ENCODE data around the gene CLEC4A. TPM values are rescaled to one million over a fixed set of nuclear protein-coding genes. Genes with fewer than 3 reads are reported as not detected.
A peak's percentile ranks its signal among the peaks of the same experiment; 100 is the strongest.

Gene CLEC4A
- total RNA-seq, 1 experiment from 2014 or later = 0.37 TPM

DNA sequence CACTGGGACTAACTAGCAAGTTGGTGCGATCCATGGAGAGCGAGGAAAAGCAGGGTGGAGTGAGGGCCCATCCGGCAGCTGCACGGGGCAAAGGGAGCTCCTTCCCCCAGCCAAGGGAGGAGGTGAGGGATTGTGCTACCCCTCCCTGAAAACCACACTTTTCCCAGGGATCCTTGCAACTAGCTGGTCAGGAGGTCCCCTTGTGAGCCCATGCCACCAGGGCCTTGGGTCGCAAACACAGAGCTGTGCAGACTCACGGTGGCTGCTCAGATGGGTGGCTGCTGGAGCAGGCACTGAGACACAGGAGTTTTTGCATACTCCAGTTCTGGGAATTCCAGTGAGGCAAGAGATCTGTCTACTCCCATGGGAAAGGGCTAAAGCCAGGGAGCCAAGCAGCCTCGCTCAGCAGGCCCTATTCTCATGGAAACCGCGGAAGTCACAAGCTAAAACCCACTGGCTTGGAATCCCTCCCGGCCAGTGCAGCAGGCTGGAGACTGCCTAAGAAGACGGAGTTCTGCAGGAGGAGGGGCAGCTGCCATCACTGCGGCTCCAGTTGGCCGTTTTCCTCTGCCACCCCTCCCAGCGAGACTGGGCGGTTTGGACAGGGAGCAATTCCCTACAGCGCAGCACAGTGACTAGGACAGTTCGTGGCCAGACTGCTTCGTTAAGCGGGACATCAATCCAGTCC is 22.5 kb downstream of the CLEC4A start:
- WGBS (ENCODE audit: extremely low coverage, insufficient read length, low lambda C conversion rate) = no CpG with 5 or more reads among the region's 19 CpGs
- Histone ChIP-seq H3K23ac (ENCODE audit: insufficient read length, low read depth, low read length) (no peak overlapping the region), H3K23me2 (ENCODE audit: insufficient read length, low read depth, low read length, poor library complexity, severe bottlenecking) (peaks cover 4% of the 10 kb centered on the region), H4K8ac (replicated peaks; ENCODE audit: insufficient read length, low read depth, low read length) (peak overlapping the region; percentile 32), H3K9me3 (ENCODE audit: control insufficient read depth, low read depth, low read length) (peaks cover 5% of the 10 kb centered on the region), H3K4me2 (ENCODE audit: insufficient read depth, insufficient read length, low read length) (peak overlapping the region; percentile 3), H2BK12ac (ENCODE audit: insufficient read length, low read depth, low read length) (no peak overlapping the region), H3K4me1 (ENCODE audit: insufficient read depth, low read length) (peaks cover 12% of the 10 kb centered on the region; the same call in 1 of the 2 replicates), H3K79me2 (ENCODE audit: insufficient read depth, low read length) (no peaks in the 10 kb centered on the region), H3K4ac (ENCODE audit: low read depth, low read length) (no peak overlapping the region), H3T11ph (ENCODE audit: low read length) (no peak overlapping the region), H3K14ac (ENCODE audit: insufficient read depth, low read length) (peak overlapping the region; percentile 74), H4K91ac (ENCODE audit: insufficient read length, low read depth, low read length) (no peak overlapping the region), H3K79me1 (ENCODE audit: insufficient read depth, low read depth, low read length, poor library complexity, severe bottlenecking) (no peaks in the 10 kb centered on the region), H2AFZ (ENCODE audit: low read length) (peak overlapping the region; percentile 35), H2BK120ac (ENCODE audit: low read depth, low read length, poor library complexity, severe bottlenecking) (no peak overlapping the region), H2BK15ac (ENCODE audit: low read depth, low read length) (no peak overlapping the region), H2BK20ac (ENCODE audit: low read depth, low read length, poor library complexity, severe bottlenecking) (no peak overlapping the region), H3K27me3 (ENCODE audit: insufficient read depth, low read length) (no peaks in the 10 kb centered on the region), H4K20me1 (ENCODE audit: control insufficient read depth, insufficient read depth, insufficient read length) (no peaks in the 10 kb centered on the region), H3K9ac (ENCODE audit: extremely low read depth, insufficient read length, low read length) (no peak overlapping the region), H3K56ac (ENCODE audit: insufficient read length, low read depth, low read length) (no peak overlapping the region), H2AK5ac (ENCODE audit: insufficient read length, low read length) (no peak overlapping the region), H3K18ac (ENCODE audit: insufficient read length, low read depth, low read length) (peak overlapping the region; percentile 84), H2BK5ac (ENCODE audit: insufficient read length, low read length) (no peak overlapping the region), H4K5ac (ENCODE audit: insufficient read length, low read depth, low read length) (peak overlapping the region; percentile 34), H3K27ac (ENCODE audit: insufficient read length, low read depth, low read length) (no peak overlapping the region)
- Mint-ChIP-seq H3K27ac (peak overlapping the region; percentile 56 to 91 (median 87); a peak in 6 of 7 replicates), H3K9me3 (peaks cover 16 to 23% of the 10 kb centered on the region in 2 experiments), H3K4me1 (peaks cover 22 to 26% of the 10 kb centered on the region in 2 experiments), H3K36me3 (ENCODE audit: insufficient read depth in 1 of 3, low read depth in 3 of 3) (peaks cover 15 to 19% (median 17%) of the 10 kb centered on the region in 3 experiments), H3K4me3 (no peak overlapping the region; a peak in 2 of 5 replicates), H3K27me3 (ENCODE audit: low read depth) (peaks cover 14% of the 10 kb centered on the region)
- DNase-seq = peak; percentile 89
- TF ChIP-seq, protein P1, sequence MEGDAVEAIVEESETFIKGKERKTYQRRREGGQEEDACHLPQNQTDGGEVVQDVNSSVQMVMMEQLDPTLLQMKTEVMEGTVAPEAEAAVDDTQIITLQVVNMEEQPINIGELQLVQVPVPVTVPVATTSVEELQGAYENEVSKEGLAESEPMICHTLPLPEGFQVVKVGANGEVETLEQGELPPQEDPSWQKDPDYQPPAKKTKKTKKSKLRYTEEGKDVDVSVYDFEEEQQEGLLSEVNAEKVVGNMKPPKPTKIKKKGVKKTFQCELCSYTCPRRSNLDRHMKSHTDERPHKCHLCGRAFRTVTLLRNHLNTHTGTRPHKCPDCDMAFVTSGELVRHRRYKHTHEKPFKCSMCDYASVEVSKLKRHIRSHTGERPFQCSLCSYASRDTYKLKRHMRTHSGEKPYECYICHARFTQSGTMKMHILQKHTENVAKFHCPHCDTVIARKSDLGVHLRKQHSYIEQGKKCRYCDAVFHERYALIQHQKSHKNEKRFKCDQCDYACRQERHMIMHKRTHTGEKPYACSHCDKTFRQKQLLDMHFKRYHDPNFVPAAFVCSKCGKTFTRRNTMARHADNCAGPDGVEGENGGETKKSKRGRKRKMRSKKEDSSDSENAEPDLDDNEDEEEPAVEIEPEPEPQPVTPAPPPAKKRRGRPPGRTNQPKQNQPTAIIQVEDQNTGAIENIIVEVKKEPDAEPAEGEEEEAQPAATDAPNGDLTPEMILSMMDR (conservative IDR thresholded peaks at IDR 0.05) = no peak
